ENCODE data around the gene UGT1A8. TPM values are rescaled to one million over a fixed set of nuclear protein-coding genes. Genes with fewer than 3 reads are reported as not detected.

The UGT1A8 gene
- total RNA-seq, 2 experiments from 2014 or later: not detected

- DNase-seq: no peak
- Mint-ChIP-seq H3K27ac (no peak overlapping the region), H3K9me3 (ENCODE audit: insufficient read depth) (no peaks in the 10 kb centered on the region), H3K27me3 (ENCODE audit: low read depth) (peaks cover 6% of the 10 kb centered on the region), H3K4me1 (ENCODE audit: low read depth) (peaks cover 3% of the 10 kb centered on the region), H3K36me3 (ENCODE audit: low read depth) (no peaks in the 10 kb centered on the region), H3K4me3 (no peak overlapping the region)
- ChIA-PET POLR2A (no interaction called here), CTCF (no interaction called here)
- no peak for ATAC-seq
Observed at GRCh38 chr2:233815861-233816260, 198.4 kb downstream of the UGT1A8 start.

DNA sequence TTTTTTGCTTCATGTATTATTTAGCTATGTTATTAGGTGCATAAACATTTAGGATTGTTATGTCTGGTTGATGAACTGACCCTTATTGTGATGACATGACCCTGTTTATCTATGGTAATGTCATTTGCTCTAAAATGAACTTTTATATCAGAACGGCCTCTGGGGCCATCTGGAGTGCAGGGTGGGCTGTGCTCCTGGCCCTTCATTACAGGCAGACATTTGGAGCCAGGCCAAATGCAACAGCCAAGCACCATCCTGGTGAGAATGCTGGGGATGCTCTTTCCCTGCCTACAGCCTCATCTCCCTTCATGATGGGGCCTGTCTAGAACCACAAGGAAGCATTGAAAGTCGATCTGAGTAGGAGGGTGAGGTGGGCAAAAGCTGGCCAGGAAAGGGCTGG is 198.9 kb downstream of the UGT1A8 start:
- Mint-ChIP-seq H3K36me3 (ENCODE audit: low read depth) (no peaks in the 10 kb centered on the region), H3K27ac (no peak overlapping the region), H3K4me1 (ENCODE audit: low read depth) (peaks cover 3% of the 10 kb centered on the region), H3K27me3 (ENCODE audit: low read depth) (peaks cover 6% of the 10 kb centered on the region), H3K9me3 (ENCODE audit: insufficient read depth) (no peaks in the 10 kb centered on the region), H3K4me3 (no peak overlapping the region)
- ChIA-PET POLR2A (no interaction called here), CTCF (no interaction called here)
- ATAC-seq (no peak), DNase-seq (no peak)

DNA sequence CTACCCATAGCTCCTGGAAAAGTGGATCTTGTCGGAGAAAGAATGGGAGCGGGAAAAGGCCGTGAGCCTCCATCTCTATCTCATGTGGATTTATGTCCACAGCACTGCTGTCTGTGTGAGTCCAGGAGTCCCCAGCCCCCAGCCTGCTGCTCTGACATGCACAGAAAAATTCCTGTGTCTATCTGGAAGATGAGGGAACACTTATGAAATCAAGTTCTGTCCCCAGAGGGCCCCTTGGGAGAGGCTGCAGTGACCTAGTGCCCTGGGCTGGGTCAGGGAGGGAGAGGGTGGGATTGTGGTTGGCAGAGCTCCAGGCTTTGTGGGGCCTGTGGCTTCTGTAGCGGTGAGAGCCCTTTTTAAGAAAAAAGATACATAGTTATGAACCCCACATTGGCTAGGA is 199.3 kb downstream of the UGT1A8 start:
- DNase-seq (no peak), ATAC-seq (no peak)
- ChIA-PET CTCF (no interaction called here), POLR2A (no interaction called here)
- Mint-ChIP-seq H3K36me3 (ENCODE audit: low read depth) (no peaks in the 10 kb centered on the region), H3K9me3 (ENCODE audit: insufficient read depth) (no peaks in the 10 kb centered on the region), H3K27ac (no peak overlapping the region), H3K4me1 (ENCODE audit: low read depth) (peaks cover 3% of the 10 kb centered on the region), H3K27me3 (ENCODE audit: low read depth) (peaks cover 6% of the 10 kb centered on the region), H3K4me3 (no peak overlapping the region)

DNA sequence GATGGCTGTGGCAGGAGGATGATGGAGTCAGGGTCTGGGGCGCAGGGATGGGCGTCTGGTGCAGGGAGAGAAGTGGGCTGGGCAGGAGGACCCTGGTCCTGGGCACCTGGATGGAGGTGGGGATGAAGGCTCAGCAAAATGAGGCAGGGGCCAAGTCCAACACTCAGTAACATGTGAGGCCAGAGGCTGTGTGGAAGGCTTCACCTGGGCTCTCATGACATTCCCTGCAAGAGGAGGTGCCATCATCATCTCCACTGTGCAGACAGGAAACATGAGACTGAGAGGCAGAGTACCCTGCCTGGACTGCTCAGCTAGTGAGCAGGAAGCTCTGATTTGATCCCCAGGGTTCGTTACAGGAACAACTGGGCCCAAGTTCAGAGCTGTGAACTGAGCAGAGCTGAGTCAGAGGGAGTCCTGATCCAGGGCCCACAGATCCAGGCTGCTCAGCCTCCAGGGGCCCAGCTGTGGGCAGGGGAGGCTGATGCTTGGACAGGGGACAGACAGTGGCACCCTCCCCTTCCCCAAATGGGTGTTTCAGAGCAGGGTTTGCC is 200.0 kb downstream of the UGT1A8 start:
- Mint-ChIP-seq H3K4me3 (no peak overlapping the region), H3K27me3 (ENCODE audit: low read depth) (peaks cover 4% of the 10 kb centered on the region), H3K4me1 (ENCODE audit: low read depth) (peaks cover 3% of the 10 kb centered on the region), H3K36me3 (ENCODE audit: low read depth) (no peaks in the 10 kb centered on the region), H3K27ac (no peak overlapping the region), H3K9me3 (ENCODE audit: insufficient read depth) (no peaks in the 10 kb centered on the region)
- ATAC-seq (no peak), DNase-seq (no peak)
- ChIA-PET POLR2A (no interaction called here), CTCF (no interaction called here)

DNA sequence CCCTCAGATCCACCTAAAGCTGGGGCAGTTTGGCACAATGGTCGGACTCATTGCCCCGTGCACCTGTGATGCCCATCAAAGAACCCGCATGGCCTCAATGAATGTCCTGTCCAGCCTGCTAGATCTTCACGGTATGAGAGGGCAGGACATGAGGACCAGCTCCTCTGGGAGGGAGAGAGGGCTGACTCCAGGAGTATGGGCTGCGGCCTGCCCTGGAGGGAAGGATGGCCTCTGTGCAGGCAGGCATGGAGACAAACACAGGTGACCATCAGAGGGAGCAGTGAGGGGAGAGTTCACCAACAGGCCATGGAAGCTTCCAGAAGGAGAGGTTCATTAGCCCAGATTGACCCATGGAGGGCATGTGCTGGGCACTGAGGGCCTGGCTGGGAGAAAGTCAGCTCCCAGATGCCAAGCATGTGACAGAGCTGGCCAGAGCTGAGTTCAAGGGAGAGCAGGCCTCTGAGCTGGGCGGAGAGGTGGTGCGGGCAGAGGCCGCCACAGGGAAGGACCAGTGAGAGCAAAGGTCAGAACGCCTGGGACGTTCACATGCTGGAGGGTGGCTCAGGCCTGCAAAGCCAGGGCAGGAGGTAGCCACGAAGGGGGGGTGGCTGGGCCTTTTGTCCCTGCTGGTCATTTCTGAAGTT is 200.7 kb downstream of the UGT1A8 start:
- ChIA-PET POLR2A (no interaction called here), CTCF (no interaction called here)
- Mint-ChIP-seq H3K4me1 (ENCODE audit: low read depth) (peaks cover 3% of the 10 kb centered on the region), H3K4me3 (no peak overlapping the region), H3K36me3 (ENCODE audit: low read depth) (no peaks in the 10 kb centered on the region), H3K27me3 (ENCODE audit: low read depth) (peaks cover 2% of the 10 kb centered on the region), H3K27ac (peak overlapping the region; percentile 60), H3K9me3 (ENCODE audit: insufficient read depth) (no peaks in the 10 kb centered on the region)
- ATAC-seq (no peak), DNase-seq (no peak)

- no peaks in the 10 kb centered on the region for H3K9me3 Mint-ChIP-seq (ENCODE audit: insufficient read depth)
- DNase-seq: no peak
- peaks cover 2% of the 10 kb centered on the region for H3K27me3 Mint-ChIP-seq (ENCODE audit: low read depth)
- POLR2A ChIA-PET: no interaction called here
- CTCF ChIA-PET: no interaction called here
- H3K4me3 Mint-ChIP-seq: no peak overlapping the region
- H3K36me3 Mint-ChIP-seq (ENCODE audit: low read depth): no peaks in the 10 kb centered on the region
- H3K27ac Mint-ChIP-seq: no peak overlapping the region
- no peak for ATAC-seq
- H3K4me1 Mint-ChIP-seq (ENCODE audit: low read depth): peaks cover 3% of the 10 kb centered on the region
Observed at GRCh38 chr2:233818639-233819621, 201.5 kb downstream of the UGT1A8 start.

DNA sequence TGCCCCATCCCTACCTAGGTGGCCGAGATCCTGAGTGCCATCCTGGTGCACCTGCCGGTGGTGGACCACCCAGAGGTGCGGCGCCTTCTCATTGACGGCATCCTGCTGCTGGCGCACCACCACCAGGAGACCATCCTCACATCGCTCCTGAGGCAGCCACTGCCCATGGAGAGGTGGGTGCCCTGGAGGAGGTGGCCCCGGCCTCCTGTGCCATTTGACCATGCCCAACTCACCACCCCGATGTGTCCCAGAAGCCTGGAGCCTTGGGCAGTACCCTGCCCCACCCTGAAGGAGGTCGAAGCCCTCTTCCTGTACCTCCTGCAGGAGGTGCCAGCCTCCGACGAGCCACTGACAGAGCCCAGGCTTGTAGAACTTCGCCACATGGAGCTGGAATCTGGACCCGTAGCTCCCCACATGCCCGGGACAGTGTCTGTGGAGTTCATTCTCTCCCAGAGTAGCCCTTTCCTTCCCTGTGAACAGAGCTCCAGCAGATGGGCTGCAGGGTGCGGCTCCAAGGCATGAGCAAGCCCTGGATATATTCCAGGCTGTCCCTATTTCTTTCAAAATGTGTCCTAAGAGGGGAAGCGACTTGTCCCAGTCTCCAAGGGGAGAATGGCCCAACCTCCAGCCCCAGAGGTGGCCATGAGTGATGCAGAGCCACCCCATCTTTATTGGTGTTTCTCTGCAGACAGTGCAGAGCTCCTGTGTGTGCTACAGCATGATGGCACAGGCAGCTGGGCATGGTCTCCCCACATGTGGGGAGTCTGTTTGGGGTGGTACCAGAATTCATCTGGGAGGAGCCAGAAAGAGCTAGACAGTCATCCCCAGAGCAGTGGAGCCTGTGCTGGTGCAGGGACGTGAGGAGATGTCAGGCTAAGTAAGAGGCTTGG is 202.7 kb downstream of the UGT1A8 start:
- ATAC-seq (no peak), DNase-seq (no peak)
- no peaks in the 10 kb centered on the region for H3K36me3 Mint-ChIP-seq (ENCODE audit: low read depth)
- H3K27me3 Mint-ChIP-seq (ENCODE audit: low read depth): peaks cover 5% of the 10 kb centered on the region
- no peaks in the 10 kb centered on the region for H3K9me3 Mint-ChIP-seq (ENCODE audit: insufficient read depth)
- ChIA-PET CTCF (no interaction called here), POLR2A (interaction anchor here (0.5 kb wide), 1 partner anchor 19 kb away, joined by 3 read pairs; no protein-coding TSS in a partner anchor)
- H3K27ac Mint-ChIP-seq: no peak overlapping the region
- peaks cover 3% of the 10 kb centered on the region for H3K4me1 Mint-ChIP-seq (ENCODE audit: low read depth)
- no peak overlapping the region for H3K4me3 Mint-ChIP-seq

GRCh38 chr2:233820774-233821105 is 203.3 kb downstream of the UGT1A8 start:
- DNase-seq (no peak), ATAC-seq (no peak)
- peaks cover 7% of the 10 kb centered on the region for H3K27me3 Mint-ChIP-seq (ENCODE audit: low read depth)
- ChIA-PET CTCF (no interaction called here), POLR2A (no interaction called here)
- no peak overlapping the region for H3K4me3 Mint-ChIP-seq
- no peaks in the 10 kb centered on the region for H3K9me3 Mint-ChIP-seq (ENCODE audit: insufficient read depth)
- H3K4me1 Mint-ChIP-seq (ENCODE audit: low read depth): peaks cover 3% of the 10 kb centered on the region
- no peak overlapping the region for H3K27ac Mint-ChIP-seq
- H3K36me3 Mint-ChIP-seq (ENCODE audit: low read depth): no peaks in the 10 kb centered on the region

- peaks cover 3% of the 10 kb centered on the region for H3K4me1 Mint-ChIP-seq (ENCODE audit: low read depth)
- ATAC-seq (no peak), DNase-seq (no peak)
- H3K9me3 Mint-ChIP-seq (ENCODE audit: insufficient read depth): no peaks in the 10 kb centered on the region
- no peak overlapping the region for H3K27ac Mint-ChIP-seq
- no peaks in the 10 kb centered on the region for H3K36me3 Mint-ChIP-seq (ENCODE audit: low read depth)
- peaks cover 9% of the 10 kb centered on the region for H3K27me3 Mint-ChIP-seq (ENCODE audit: low read depth)
- ChIA-PET POLR2A (no interaction called here), CTCF (no interaction called here)
- no peak overlapping the region for H3K4me3 Mint-ChIP-seq
Observed at GRCh38 chr2:233821196-233821595, 203.8 kb downstream of the UGT1A8 start.

GRCh38 chr2:233821709-233822100 is 204.3 kb downstream of the UGT1A8 start:
- DNase-seq (no peak), ATAC-seq (no peak)
- Mint-ChIP-seq H3K4me3 (no peak overlapping the region), H3K27ac (no peak overlapping the region), H3K9me3 (ENCODE audit: insufficient read depth) (no peaks in the 10 kb centered on the region), H3K27me3 (ENCODE audit: low read depth) (peaks cover 9% of the 10 kb centered on the region), H3K4me1 (ENCODE audit: low read depth) (peaks cover 3% of the 10 kb centered on the region), H3K36me3 (ENCODE audit: low read depth) (no peaks in the 10 kb centered on the region)
- ChIA-PET CTCF (no interaction called here), POLR2A (no interaction called here)

- H3K4me3 Mint-ChIP-seq: no peak overlapping the region
- POLR2A ChIA-PET: no interaction called here
- ATAC-seq (no peak), DNase-seq (no peak)
- CTCF ChIA-PET: no interaction called here
- no peaks in the 10 kb centered on the region for H3K9me3 Mint-ChIP-seq (ENCODE audit: insufficient read depth)
- H3K36me3 Mint-ChIP-seq (ENCODE audit: low read depth): no peaks in the 10 kb centered on the region
- peaks cover 2% of the 10 kb centered on the region for H3K4me1 Mint-ChIP-seq (ENCODE audit: low read depth)
- peaks cover 11% of the 10 kb centered on the region for H3K27me3 Mint-ChIP-seq (ENCODE audit: low read depth)
- H3K27ac Mint-ChIP-seq: no peak overlapping the region
Observed at GRCh38 chr2:233822101-233822771, 204.8 kb downstream of the UGT1A8 start.
